OCI-LY7 (cell line): Measurements from ENCODE around the gene RIMBP2. TPM values are rescaled to one million over a fixed set of nuclear protein-coding genes. Genes with fewer than 3 reads are reported as not detected.

Experiments
- BruUV-seq: library from RNA; stranded (reverse); fragments of 400-500 nt; replicated peaks from 2 replicates; lab custom pipeline; 2021; lab: Mats Ljungman, UMichigan
- CTCF ChIA-PET: fragments of 300-600 bp; sonication (Branson Sonifier 250); formaldehyde crosslinking; loops from one replicate; lab custom pipeline; 2022; ENCODE audit warnings: antibody characterized with exemption; ENCODE audit not compliant: unreplicated experiment; lab: Charles Lee
- POLR2A ChIA-PET: fragments of 300-600 bp; sonication (Branson Sonifier 250); formaldehyde crosslinking; loops from one replicate; lab custom pipeline; 2022; ENCODE audit warnings: antibody characterized with exemption; lab: Charles Lee
- DNase-seq: peaks from one replicate; pipeline ENCODE4 v3.0.0-alpha.2; 2015; ENCODE audit warnings: low spot score
- H2AFZ ChIP-seq: fragments of 200-600 bp; sonication (generic), shearing (Covaris generic); 2 replicates; pipeline ENCODE4 v1.6.1; 2014; ENCODE audit warnings: mild to moderate bottlenecking, antibody characterized with exemption, low read length, moderate library complexity
- H3K27ac ChIP-seq: fragments of 200-600 bp; sonication (generic); 2 replicates; pipeline ENCODE4 v1.5.1; 2014; ENCODE audit warnings: mixed run types, low read depth, mild to moderate bottlenecking, moderate library complexity, low read length, inconsistent platforms; ENCODE audit not compliant: poor library complexity, severe bottlenecking
- H3K36me3 ChIP-seq: fragments of 200-600 bp; sonication (generic); 2 replicates; pipeline ENCODE4 v1.6.1; 2014; ENCODE audit warnings: mild to moderate bottlenecking, antibody characterized with exemption, low read length, moderate library complexity, mixed read lengths; ENCODE audit not compliant: insufficient read depth
- H3K4me1 ChIP-seq: fragments of 200-600 bp; sonication (generic); 2 replicates; pipeline ENCODE4 v1.5.1; 2014; ENCODE audit warnings: mild to moderate bottlenecking, low read length; ENCODE audit not compliant: insufficient read depth, poor library complexity, severe bottlenecking
- H3K4me2 ChIP-seq: fragments of 200-600 bp; sonication (generic); 2 replicates; pipeline ENCODE4 v1.6.1; 2014; ENCODE audit warnings: mild to moderate bottlenecking, low read length
- H3K4me3 ChIP-seq: fragments of 200-600 bp; sonication (generic); 2 replicates; pipeline ENCODE4 v1.5.1; 2014; ENCODE audit warnings: mild to moderate bottlenecking, low read depth, low read length; ENCODE audit not compliant: poor library complexity, severe bottlenecking
- H3K79me2 ChIP-seq: fragments of 200-600 bp; sonication (generic); 2 replicates; pipeline ENCODE4 v1.6.1; 2016; ENCODE audit warnings: low read depth, mild to moderate bottlenecking, low read length, moderate library complexity, mixed read lengths; ENCODE audit not compliant: insufficient read depth
- H3K9me2 ChIP-seq: fragments of 200-600 bp; sonication (generic); 2 replicates; pipeline ENCODE4 v1.6.1; 2016; ENCODE audit warnings: mild to moderate bottlenecking, low read length, mixed read lengths; ENCODE audit not compliant: insufficient read depth
- H3K9me3 ChIP-seq: fragments of 200-600 bp; sonication (generic); 2 replicates; pipeline ENCODE4 v1.6.1; 2014; ENCODE audit warnings: mild to moderate bottlenecking, mixed run types, low read length, mixed read lengths
- H4K20me1 ChIP-seq: fragments of 200-600 bp; sonication (generic); 2 replicates; pipeline ENCODE4 v1.6.1; 2014; ENCODE audit warnings: mild to moderate bottlenecking, antibody characterized with exemption, low read length, moderate library complexity, mixed read lengths; ENCODE audit not compliant: insufficient read depth
- CTCF ChIP-seq: fragments of 200-600 bp; sonication (generic); conservative IDR thresholded peaks from 2 replicates; pipeline ENCODE4 v1.5.1; 2014; ENCODE audit warnings: mild to moderate bottlenecking, antibody characterized with exemption, low read length, moderate library complexity, mixed read lengths
- EZH2phosphoT487 ChIP-seq: fragments of 200-600 bp; sonication (generic); IDR thresholded peaks from 2 replicates; pipeline ENCODE4 v1.6.1; 2018; ENCODE audit warnings: low read depth, borderline replicate concordance, mild to moderate bottlenecking, mixed run types, antibody characterized with exemption, low read length, moderate library complexity, mixed read lengths
- intact Hi-C: fragments of 100-400 bp; cut with micrococcal nuclease; formaldehyde crosslinking; loops from one replicate; pipeline ENCODE4 v1.10.0; 2022; ENCODE audit not compliant: unreplicated experiment
- total RNA-seq, 2 experiments: library from RNA; depleted of rRNA in 1 of 2; stranded (reverse); fragments of >200 nt in 1 of 2; shearing (Covaris generic) in 1 of 2; gene quantifications; 2 replicates each; pipeline ENCODE4 v1.2.3, GENCODE V29; 2014 to 2022

Gene RIMBP2
- total RNA-seq, 2 experiments from 2014 or later, result not detected

- Histone ChIP-seq H3K4me3 (no peak overlapping the region), H4K20me1 (no peaks in the 10 kb centered on the region), H3K4me1 (no peaks in the 10 kb centered on the region), H3K27ac (no peak overlapping the region), H3K36me3 (no peaks in the 10 kb centered on the region), H3K9me3 (no peaks in the 10 kb centered on the region), H3K4me2 (no peak overlapping the region), H3K9me2 (no peaks in the 10 kb centered on the region), H3K79me2 (no peaks in the 10 kb centered on the region), H2AFZ (no peak overlapping the region)
- BruUV-seq, result no TSS peak
- intact Hi-C loops, result no loop called here
- DNase-seq, result no peak
- ChIA-PET POLR2A (interaction anchor here (0.7 kb wide), 1 partner anchor 79 kb away, joined by 3 read pairs; no protein-coding TSS in a partner anchor), CTCF (no interaction called here)
- TF ChIP-seq EZH2phosphoT487 (no peak), CTCF (no peak)
These were observed 21.6 kb upstream of the RIMBP2 start for GRCh38 chr12:130737731-130738130.

- no TSS peak for BruUV-seq
- no peak for DNase-seq
These were observed 13.2 kb upstream of the RIMBP2 start for GRCh38 chr12:130729344-130729743.

More at GRCh38 chr12:130729344-130729743, 13.2 kb upstream of the RIMBP2 start:
- no peaks in the 10 kb centered on the region for H3K79me2 ChIP-seq
- no peak overlapping the region for H2AFZ ChIP-seq
- H3K4me3 ChIP-seq, result no peak overlapping the region
- H3K4me1 ChIP-seq, result no peaks in the 10 kb centered on the region
- H4K20me1 ChIP-seq, result no peaks in the 10 kb centered on the region
- no peak overlapping the region for H3K4me2 ChIP-seq
- intact Hi-C loops, result no loop called here
- TF ChIP-seq CTCF, result no peak
- no peak for TF ChIP-seq EZH2phosphoT487
- H3K36me3 ChIP-seq, result no peaks in the 10 kb centered on the region
- POLR2A ChIA-PET, result no interaction called here
- no peaks in the 10 kb centered on the region for H3K9me3 ChIP-seq
- no peak overlapping the region for H3K27ac ChIP-seq
- CTCF ChIA-PET, result no interaction called here
- H3K9me2 ChIP-seq, result no peaks in the 10 kb centered on the region
